ENCODE measurements around the gene PGAP3.

- peak; percentile 65 for TF ChIP-seq CTCF (IDR thresholded peaks at IDR 0.05)
- TF ChIP-seq ZFX (IDR thresholded peaks at IDR 0.05; ENCODE audit: borderline replicate concordance): no peak
Measured at GRCh38 chr17:39671651-39672521, 16.0 kb downstream of the PGAP3 start.

All from 22Rv1 (cell line).